ENCODE measurements around the gene FAM114A2.

The FAM114A2 gene

GRCh38 chr5:153998768-153999167 lies 39.9 kb downstream of the FAM114A2 start:
- in situ Hi-C loops (cut with HindIII; ENCODE audit: low sequenced_read_pairs) = no loop called here
- no peak for DNase-seq (ENCODE audit: low read depth)
- H3K4me3 ChIP-seq (ENCODE audit: low read depth, low read length) = no peak overlapping the region
- TF ChIP-seq CTCF (IDR thresholded peaks at IDR 0.05; ENCODE audit: low read depth, low read length, missing control alignments) = no peak

GRCh38 chr5:153998010-153998409 lies 40.7 kb downstream of the FAM114A2 start:
- in situ Hi-C loops (cut with HindIII; ENCODE audit: low sequenced_read_pairs) = no loop called here
- H3K4me3 ChIP-seq (ENCODE audit: low read depth, low read length) = no peak overlapping the region
- DNase-seq (ENCODE audit: low read depth) = no peak
- TF ChIP-seq CTCF (IDR thresholded peaks at IDR 0.05; ENCODE audit: low read depth, low read length, missing control alignments) = no peak

GRCh38 chr5:153991168-153991567 lies 47.5 kb downstream of the FAM114A2 start:
- H3K4me3 ChIP-seq (ENCODE audit: low read depth, low read length) = no peak overlapping the region
- DNase-seq (ENCODE audit: low read depth) = no peak
- in situ Hi-C loops (cut with HindIII; ENCODE audit: low sequenced_read_pairs) = no loop called here
- no peak for TF ChIP-seq CTCF (IDR thresholded peaks at IDR 0.05; ENCODE audit: low read depth, low read length, missing control alignments)

GRCh38 chr5:153988510-153988909 lies 50.2 kb downstream of the FAM114A2 start:
- no peak overlapping the region for H3K4me3 ChIP-seq (ENCODE audit: low read depth, low read length)
- in situ Hi-C loops (cut with HindIII; ENCODE audit: low sequenced_read_pairs) = no loop called here
- no peak for DNase-seq (ENCODE audit: low read depth)
- TF ChIP-seq CTCF (IDR thresholded peaks at IDR 0.05; ENCODE audit: low read depth, low read length, missing control alignments) = no peak

- in situ Hi-C loops (cut with HindIII; ENCODE audit: low sequenced_read_pairs) = no loop called here
- no peak for TF ChIP-seq CTCF (IDR thresholded peaks at IDR 0.05; ENCODE audit: low read depth, low read length, missing control alignments)
- DNase-seq (ENCODE audit: low read depth) = no peak
- no peak overlapping the region for H3K4me3 ChIP-seq (ENCODE audit: low read depth, low read length)
These were observed 51.4 kb downstream of the FAM114A2 start for GRCh38 chr5:153987301-153987700.

- DNase-seq (ENCODE audit: low read depth) = no peak
- TF ChIP-seq CTCF (IDR thresholded peaks at IDR 0.05; ENCODE audit: low read depth, low read length, missing control alignments) = no peak
- in situ Hi-C loops (cut with HindIII; ENCODE audit: low sequenced_read_pairs) = no loop called here
- no peak overlapping the region for H3K4me3 ChIP-seq (ENCODE audit: low read depth, low read length)
These were observed 53.2 kb downstream of the FAM114A2 start for GRCh38 chr5:153985498-153985897.

GRCh38 chr5:153983885-153984284 lies 54.8 kb downstream of the FAM114A2 start:
- in situ Hi-C loops (cut with HindIII; ENCODE audit: low sequenced_read_pairs) = no loop called here
- no peak for DNase-seq (ENCODE audit: low read depth)
- no peak for TF ChIP-seq CTCF (IDR thresholded peaks at IDR 0.05; ENCODE audit: low read depth, low read length, missing control alignments)
- no peak overlapping the region for H3K4me3 ChIP-seq (ENCODE audit: low read depth, low read length)
